Calu3 (cell line): ENCODE data around the gene MZT1. TPM values are rescaled to one million over a fixed set of nuclear protein-coding genes. Genes with fewer than 3 reads are reported as not detected.

Experiments used
- BruUV-seq: library from RNA; stranded (reverse); fragments of 400-500 nt; replicated peaks from 2 replicates; lab custom pipeline; 2021; lab: Mats Ljungman, UMichigan
- CTCF ChIA-PET: fragments of 300-600 bp; sonication (Branson Sonifier 250); formaldehyde crosslinking; loops from one replicate; lab custom pipeline; 2022; ENCODE audit warnings: antibody characterized with exemption; lab: Charles Lee
- DNase-seq: peaks from one replicate; pipeline ENCODE4 v3.0.0; 2022
- H3K27ac Mint-ChIP-seq: one replicate; pipeline ENCODE4 v1.8.0; 2022; ENCODE audit warnings: mixed read lengths; ENCODE audit not compliant: unreplicated experiment
- H3K27me3 Mint-ChIP-seq: one replicate; pipeline ENCODE4 v1.8.0; 2022; ENCODE audit warnings: mixed read lengths; ENCODE audit not compliant: unreplicated experiment
- H3K36me3 Mint-ChIP-seq: one replicate; pipeline ENCODE4 v1.8.0; 2022; ENCODE audit warnings: mild to moderate bottlenecking, moderate library complexity, mixed read lengths; ENCODE audit not compliant: insufficient read depth, unreplicated experiment
- H3K4me1 Mint-ChIP-seq: one replicate; pipeline ENCODE4 v1.8.0; 2022; ENCODE audit warnings: mild to moderate bottlenecking, low read depth, mixed read lengths; ENCODE audit not compliant: unreplicated experiment
- H3K4me3 Mint-ChIP-seq: one replicate; pipeline ENCODE4 v1.8.0; 2022; ENCODE audit warnings: mild to moderate bottlenecking, low read depth, moderate library complexity, mixed read lengths; ENCODE audit not compliant: unreplicated experiment
- H3K9me3 Mint-ChIP-seq: one replicate; pipeline ENCODE4 v1.8.0; 2022; ENCODE audit warnings: low read depth, mixed read lengths; ENCODE audit not compliant: unreplicated experiment
- CTCF ChIP-seq: fragments of 200-600 bp; IDR thresholded peaks from one replicate; pipeline ENCODE4 v1.8.0; 2022; ENCODE audit warnings: antibody characterized with exemption; ENCODE audit not compliant: unreplicated experiment
- intact Hi-C: fragments of 100-400 bp; cut with micrococcal nuclease; formaldehyde crosslinking; loops from one replicate; pipeline ENCODE4 v1.10.0; 2022; ENCODE audit not compliant: unreplicated experiment
- total RNA-seq: library from RNA; stranded (reverse); gene quantifications from 2 replicates; pipeline ENCODE4 v1.2.3, GENCODE V29; 2022

Gene MZT1
- total RNA-seq, 1 experiment from 2014 or later, result 11.4 TPM

- Mint-ChIP-seq H3K4me3 (no peak overlapping the region), H3K27me3 (no peaks in the 10 kb centered on the region), H3K27ac (no peak overlapping the region), H3K4me1 (no peaks in the 10 kb centered on the region), H3K36me3 (no peaks in the 10 kb centered on the region), H3K9me3 (no peaks in the 10 kb centered on the region)
- DNase-seq, result no peak
- BruUV-seq, result no TSS peak
- no peak for TF ChIP-seq CTCF
- CTCF ChIA-PET, result no interaction called here
- intact Hi-C loops, result no loop called here
These were observed 10.7 kb downstream of the MZT1 start for GRCh38 chr13:72716776-72717175.

GRCh38 chr13:72700509-72700908 lies 26.9 kb downstream of the MZT1 start:
- Mint-ChIP-seq H3K36me3 (no peaks in the 10 kb centered on the region), H3K4me1 (no peaks in the 10 kb centered on the region), H3K27me3 (no peaks in the 10 kb centered on the region), H3K4me3 (no peak overlapping the region), H3K9me3 (no peaks in the 10 kb centered on the region), H3K27ac (no peak overlapping the region)
- TF ChIP-seq CTCF, result no peak
- no TSS peak for BruUV-seq
- no peak for DNase-seq
- CTCF ChIA-PET, result no interaction called here
- intact Hi-C loops, result no loop called here

DNA sequence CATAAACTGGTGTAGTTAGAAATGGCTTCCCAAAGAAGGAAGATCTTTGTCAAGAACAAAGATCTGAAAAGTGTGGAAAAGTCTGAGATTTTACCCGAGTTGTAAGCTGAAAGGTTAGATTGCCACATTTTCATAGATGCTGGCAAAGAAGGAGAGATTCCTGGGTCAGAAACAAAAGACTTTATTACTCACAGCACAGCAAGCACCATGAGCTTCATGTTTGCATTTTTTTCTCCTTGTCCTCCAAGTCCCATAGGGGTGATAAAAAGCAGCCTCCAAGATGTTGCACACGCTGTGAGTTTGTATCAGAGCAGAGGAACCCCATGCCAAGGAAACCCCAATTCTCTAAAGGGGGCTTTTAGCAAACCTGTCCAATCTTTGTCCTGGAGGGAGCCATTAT lies 29.3 kb downstream of the MZT1 start:
- no TSS peak for BruUV-seq

DNA sequence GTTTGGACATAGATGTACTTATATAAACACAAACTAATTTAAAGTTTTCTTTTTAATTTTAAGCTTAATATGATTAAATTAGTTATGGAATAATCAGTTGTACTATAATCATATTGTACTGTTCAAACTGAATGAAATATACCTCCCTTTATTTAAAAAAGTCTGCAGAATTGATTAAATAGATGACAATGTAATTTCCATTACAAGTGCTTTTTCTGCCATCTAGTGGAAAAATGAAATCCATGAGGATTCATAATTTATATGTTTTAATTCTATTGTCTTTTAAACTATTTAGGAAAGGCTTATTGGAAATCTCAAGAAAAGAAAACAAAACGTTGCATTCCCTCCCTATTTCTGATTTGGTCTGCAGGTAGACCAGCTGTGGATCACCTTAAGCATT lies 30.9 kb downstream of the MZT1 start:
- TF ChIP-seq CTCF, result no peak
- Mint-ChIP-seq H3K4me3 (no peak overlapping the region), H3K9me3 (no peaks in the 10 kb centered on the region), H3K36me3 (no peaks in the 10 kb centered on the region), H3K27ac (no peak overlapping the region), H3K4me1 (no peaks in the 10 kb centered on the region), H3K27me3 (no peaks in the 10 kb centered on the region)
- CTCF ChIA-PET, result no interaction called here
- DNase-seq, result no peak
- no TSS peak for BruUV-seq
- intact Hi-C loops, result loop anchor here (2.0 kb wide), 1 partner anchor 54 kb away; no protein-coding TSS in a partner anchor

More for the DNA sequence above, 29.3 kb downstream of the MZT1 start:
- intact Hi-C loops, result no loop called here
- Mint-ChIP-seq H3K27ac (no peak overlapping the region), H3K4me3 (no peak overlapping the region), H3K9me3 (no peaks in the 10 kb centered on the region), H3K27me3 (no peaks in the 10 kb centered on the region), H3K4me1 (no peaks in the 10 kb centered on the region), H3K36me3 (no peaks in the 10 kb centered on the region)
- TF ChIP-seq CTCF, result no peak
- CTCF ChIA-PET, result no interaction called here
- DNase-seq, result no peak
